Skeletal muscle tissue (tissue), 4 donors: ENCODE measurements around the gene EPB41L2. TPM values are rescaled to one million over a fixed set of nuclear protein-coding genes. Genes with fewer than 3 reads are reported as not detected.

Experiments used
- H3K27ac ChIP-seq: one replicate; pipeline ENCODE4 v1.7.0; 2013; ENCODE audit warnings: mild to moderate bottlenecking, low read depth, low read length, inconsistent platforms
- H3K27me3 ChIP-seq, 3 donors: one replicate each; pipeline ENCODE4 v1.7.0; 2013; ENCODE audit warnings: low read length in 3 of 3; ENCODE audit not compliant: control insufficient read depth in 3 of 3, insufficient read depth in 3 of 3
- H3K36me3 ChIP-seq, 3 donors: one replicate each; pipeline ENCODE4 v1.7.0; 2013; ENCODE audit warnings: low read length in 3 of 3; ENCODE audit not compliant: control insufficient read depth in 3 of 3, insufficient read depth in 3 of 3
- H3K4me1 ChIP-seq, 3 donors: one replicate each; pipeline ENCODE4 v1.7.0; 2013; ENCODE audit warnings: low read length in 3 of 3, mild to moderate bottlenecking in 3 of 3; ENCODE audit not compliant: control insufficient read depth in 3 of 3, insufficient read depth in 3 of 3
- H3K4me3 ChIP-seq, 3 donors: one replicate each; pipeline ENCODE4 v1.7.0; 2013; ENCODE audit warnings: low read length in 3 of 3
- H3K9ac ChIP-seq, 3 donors: one replicate each; pipeline ENCODE4 v1.7.0; 2013; ENCODE audit warnings: low read length in 3 of 3, mild to moderate bottlenecking in 3 of 3, moderate library complexity in 2 of 3, low read depth in 1 of 3
- H3K9me3 ChIP-seq, 3 donors: one replicate each; pipeline ENCODE4 v1.7.0; 2013; ENCODE audit warnings: low read length in 3 of 3; ENCODE audit not compliant: control insufficient read depth in 3 of 3
- total RNA-seq: library from RNA; depleted of rRNA; stranded (reverse); fragments of >200 nt; gene quantifications from one replicate; pipeline ENCODE4 v1.2.3, GENCODE V29; 2014
- donor health status: Osteomylitis.

The EPB41L2 gene
- total RNA-seq, 1 donor from 2014 or later: 187 TPM

GRCh38 chr6:130840050-130840449 is 223.0 kb downstream of the EPB41L2 start:
- Histone ChIP-seq H3K4me1 (peaks cover 0 to 3% (median 0%) of the 10 kb centered on the region in 3 donors), H3K9me3 (no peaks in the 10 kb centered on the region), H3K4me3 (no peak overlapping the region), H3K27ac (no peak overlapping the region), H3K27me3 (no peaks in the 10 kb centered on the region), H3K36me3 (peaks cover 0 to 2% (median 0%) of the 10 kb centered on the region in 3 donors), H3K9ac (no peak overlapping the region)

- Histone ChIP-seq H3K27me3 (no peaks in the 10 kb centered on the region), H3K4me3 (no peak overlapping the region), H3K36me3 (peaks cover 0 to 2% (median 0%) of the 10 kb centered on the region in 3 donors), H3K9me3 (no peaks in the 10 kb centered on the region), H3K9ac (no peak overlapping the region), H3K4me1 (peaks cover 0 to 3% (median 0%) of the 10 kb centered on the region in 3 donors), H3K27ac (no peak overlapping the region)
Observed at GRCh38 chr6:130839379-130839778, 223.7 kb downstream of the EPB41L2 start.

- H3K27ac ChIP-seq: no peak overlapping the region
- no peaks in the 10 kb centered on the region for H3K27me3 ChIP-seq
- peaks cover 0 to 2% (median 0%) of the 10 kb centered on the region in 3 donors for H3K36me3 ChIP-seq
- peaks cover 0 to 3% (median 0%) of the 10 kb centered on the region in 3 donors for H3K4me1 ChIP-seq
- H3K4me3 ChIP-seq: no peak overlapping the region
- no peaks in the 10 kb centered on the region for H3K9me3 ChIP-seq
- H3K9ac ChIP-seq: no peak overlapping the region
Observed at GRCh38 chr6:130838951-130839350, 224.1 kb downstream of the EPB41L2 start.

GRCh38 chr6:130838250-130838860 is 224.7 kb downstream of the EPB41L2 start:
- H3K4me1 ChIP-seq: peaks cover 0 to 3% (median 0%) of the 10 kb centered on the region in 3 donors
- peaks cover 0 to 2% (median 0%) of the 10 kb centered on the region in 3 donors for H3K36me3 ChIP-seq
- H3K27me3 ChIP-seq: no peaks in the 10 kb centered on the region
- no peak overlapping the region for H3K9ac ChIP-seq
- no peaks in the 10 kb centered on the region for H3K9me3 ChIP-seq
- no peak overlapping the region for H3K4me3 ChIP-seq
- no peak overlapping the region for H3K27ac ChIP-seq

- Histone ChIP-seq H3K36me3 (peaks cover 0 to 2% (median 0%) of the 10 kb centered on the region in 3 donors), H3K27ac (no peak overlapping the region), H3K9ac (no peak overlapping the region), H3K27me3 (no peaks in the 10 kb centered on the region), H3K4me3 (no peak overlapping the region), H3K9me3 (no peaks in the 10 kb centered on the region), H3K4me1 (peaks cover 0 to 3% (median 0%) of the 10 kb centered on the region in 3 donors)
Observed at GRCh38 chr6:130837067-130837466, 226.0 kb downstream of the EPB41L2 start.

- Histone ChIP-seq H3K27ac (no peak overlapping the region), H3K9me3 (no peaks in the 10 kb centered on the region), H3K4me3 (no peak overlapping the region), H3K27me3 (no peaks in the 10 kb centered on the region), H3K4me1 (peaks cover 0 to 3% (median 0%) of the 10 kb centered on the region in 3 donors), H3K36me3 (peaks cover 0 to 2% (median 0%) of the 10 kb centered on the region in 3 donors), H3K9ac (no peak overlapping the region)
Observed at GRCh38 chr6:130836055-130836640, 226.9 kb downstream of the EPB41L2 start.

GRCh38 chr6:130834482-130835251 is 228.4 kb downstream of the EPB41L2 start:
- H3K36me3 ChIP-seq: peaks cover 0 to 1% (median 0%) of the 10 kb centered on the region in 3 donors
- H3K9me3 ChIP-seq: no peaks in the 10 kb centered on the region
- no peaks in the 10 kb centered on the region for H3K27me3 ChIP-seq
- no peak overlapping the region for H3K27ac ChIP-seq
- peaks cover 0 to 3% (median 0%) of the 10 kb centered on the region in 3 donors for H3K4me1 ChIP-seq
- no peak overlapping the region for H3K9ac ChIP-seq
- no peak overlapping the region for H3K4me3 ChIP-seq

GRCh38 chr6:130833569-130833968 is 229.5 kb downstream of the EPB41L2 start:
- H3K9me3 ChIP-seq: no peaks in the 10 kb centered on the region
- peaks cover 0 to 2% (median 0%) of the 10 kb centered on the region in 3 donors for H3K4me1 ChIP-seq
- no peak overlapping the region for H3K9ac ChIP-seq
- no peak overlapping the region for H3K27ac ChIP-seq
- no peaks in the 10 kb centered on the region for H3K36me3 ChIP-seq
- H3K4me3 ChIP-seq: no peak overlapping the region
- H3K27me3 ChIP-seq: no peaks in the 10 kb centered on the region

- no peaks in the 10 kb centered on the region for H3K9me3 ChIP-seq
Observed at GRCh38 chr6:130831607-130832006, 231.4 kb downstream of the EPB41L2 start.

More at GRCh38 chr6:130831607-130832006, 231.4 kb downstream of the EPB41L2 start:
- Histone ChIP-seq H3K9ac (no peak overlapping the region), H3K4me3 (no peak overlapping the region), H3K27ac (no peak overlapping the region), H3K36me3 (no peaks in the 10 kb centered on the region), H3K27me3 (no peaks in the 10 kb centered on the region), H3K4me1 (no peaks in the 10 kb centered on the region)
